HCT116 (cell line): ENCODE measurements around the gene SMIM10L2A. TPM values are rescaled to one million over a fixed set of nuclear protein-coding genes. Genes with fewer than 3 reads are reported as not detected.

Experiments used
- ATAC-seq: fragments of 200-7000 bp; cut with Tn5 transposase; 2 replicates; pipeline ENCODE4 v1.9.1; 2020; ENCODE audit warnings: mild to moderate bottlenecking, moderate library complexity
- BruUV-seq: library from RNA; stranded (reverse); fragments of 400-500 nt; replicated peaks from 2 replicates; lab custom pipeline; 2021; lab: Mats Ljungman, UMichigan
- CTCF ChIA-PET: fragments of 300-600 bp; sonication (Branson Sonifier 250); formaldehyde crosslinking; loops from one replicate; lab custom pipeline; 2021; ENCODE audit warnings: antibody characterized with exemption; lab: Charles Lee
- POLR2A ChIA-PET: fragments of 300-600, 350-600 bp; sonication (Branson Sonifier 250); formaldehyde crosslinking; loops from one replicate; lab custom pipeline; 2021; ENCODE audit warnings: antibody characterized with exemption; lab: Charles Lee
- RAD21 ChIA-PET, 2 experiments: fragments of 300-600 bp; sonication (Branson Sonifier 250); formaldehyde crosslinking; loops; one replicate each; lab custom pipeline; 2023; ENCODE audit warnings: low total read pairs in 2 of 2; ENCODE audit not compliant: uncharacterized antibody in 2 of 2, unreplicated experiment in 2 of 2, low non-redundant PET in 1 of 2; lab: Charles Lee
- DNase-seq: peaks from one replicate; pipeline ENCODE4 v3.0.0-alpha.2; 2010; ENCODE audit warnings: low read depth, low spot score
- H2AFZ ChIP-seq: fragments of 200-600 bp; shearing (Covaris generic), sonication (generic); 2 replicates; pipeline ENCODE4 v1.6.1; 2017; ENCODE audit warnings: low read depth, mixed run types, mixed read lengths, antibody characterized with exemption, low read length; ENCODE audit not compliant: poor library complexity, severe bottlenecking
- H3K27ac ChIP-seq: 2 replicates; pipeline ENCODE4 v1.5.1; 2012; ENCODE audit warnings: low read depth, low read length
- H3K27me3 ChIP-seq: fragments of 200-600 bp; sonication (generic); 2 replicates; pipeline ENCODE4 v1.6.1; 2016; ENCODE audit warnings: mixed run types, low read length, mixed read lengths; ENCODE audit not compliant: insufficient read depth
- H3K36me3 ChIP-seq, 2 experiments: fragments of 200-500 bp in 1 of 2; fragments of 200-600 bp in 1 of 2; sonication (Bioruptor generic) in 1 of 2; sonication (generic) in 1 of 2; 2 replicates each; pipeline versions ENCODE4 v1.5.1 to v1.6.1; 2014 to 2016; ENCODE audit warnings: low read length in 2 of 2, inconsistent platforms in 1 of 2, mixed read lengths in 1 of 2, mixed run types in 1 of 2; ENCODE audit not compliant: insufficient read depth in 2 of 2, control insufficient read depth in 1 of 2
- H3K4me1 ChIP-seq, 2 experiments: fragments of 200-600 bp in 1 of 2; sonication (generic) in 1 of 2; 2 replicates each; pipeline versions ENCODE4 v1.5.1 to v1.6.1; 2012 to 2017; ENCODE audit warnings: low read length in 2 of 2, inconsistent platforms in 1 of 2, mild to moderate bottlenecking in 1 of 2, mixed read lengths in 1 of 2, mixed run types in 1 of 2, moderate library complexity in 1 of 2; ENCODE audit not compliant: insufficient read depth in 2 of 2, control insufficient read depth in 1 of 2
- H3K4me2 ChIP-seq: fragments of 200-600 bp; sonication (generic); 2 replicates; pipeline ENCODE4 v1.6.1; 2017; ENCODE audit warnings: mixed run types, low read length, mixed read lengths
- H3K4me3 ChIP-seq, 2 experiments: fragments of 200-600 bp in 1 of 2; sonication (generic) in 1 of 2; replicated peaks in 1 of 2; 2 replicates each; pipeline ENCODE4 v1.5.1; 2011 to 2016; ENCODE audit warnings: low read length in 2 of 2, control low read depth in 1 of 2, low read depth in 1 of 2, mild to moderate bottlenecking in 1 of 2, mixed read lengths in 1 of 2, mixed run types in 1 of 2
- H3K79me2 ChIP-seq: fragments of 200-600 bp; sonication (generic); 2 replicates; pipeline ENCODE4 v1.6.1; 2017; ENCODE audit warnings: mild to moderate bottlenecking, mixed run types, low read length, moderate library complexity, mixed read lengths; ENCODE audit not compliant: insufficient read depth
- H3K9ac ChIP-seq: fragments of 200-600 bp; sonication (generic); 2 replicates; pipeline ENCODE4 v1.6.1; 2016; ENCODE audit warnings: low read length, mixed read lengths
- H3K9me2 ChIP-seq: fragments of 200-600 bp; sonication (generic), shearing (Covaris generic); 2 replicates; pipeline ENCODE4 v1.6.1; 2017; ENCODE audit warnings: mixed run types, mild to moderate bottlenecking, moderate library complexity; ENCODE audit not compliant: insufficient read depth
- H3K9me3 ChIP-seq, 2 experiments: fragments of 200-500 bp in 1 of 2; fragments of 200-600 bp in 1 of 2; sonication (Bioruptor generic) in 1 of 2; sonication (generic) in 1 of 2; 2 replicates each; pipeline ENCODE4 v1.6.1; 2014 to 2017; ENCODE audit warnings: low read length in 2 of 2, mixed read lengths in 2 of 2, inconsistent platforms in 1 of 2, low read depth in 1 of 2, mild to moderate bottlenecking in 1 of 2, mixed run types in 1 of 2, moderate library complexity in 1 of 2; ENCODE audit not compliant: control insufficient read depth in 1 of 2, insufficient read depth in 1 of 2
- H4K20me1 ChIP-seq: fragments of 200-600 bp; sonication (generic), shearing (Covaris generic); 2 replicates; pipeline ENCODE4 v1.6.1; 2017; ENCODE audit warnings: mixed run types, mild to moderate bottlenecking, moderate library complexity; ENCODE audit not compliant: insufficient read depth
- CEBPB ChIP-seq: IDR thresholded peaks from 2 replicates; pipeline ENCODE4 v1.6.1; 2012; ENCODE audit warnings: low read depth
- ELF1 ChIP-seq: IDR thresholded peaks from 2 replicates; pipeline ENCODE4 v1.6.1; 2012; ENCODE audit warnings: low read depth, borderline replicate concordance
- EZH2 ChIP-seq: fragments of 200-600 bp; sonication (generic); IDR thresholded peaks from 2 replicates; pipeline ENCODE4 v1.6.1; 2017; ENCODE audit warnings: antibody characterized with exemption, mixed run types
- FOSL1 ChIP-seq: IDR thresholded peaks from 2 replicates; pipeline ENCODE4 v1.6.1; 2012; ENCODE audit warnings: low read depth
- TCF7L2 ChIP-seq: IDR thresholded peaks from 2 replicates; pipeline ENCODE4 v1.7.0; 2011; ENCODE audit warnings: borderline replicate concordance, inconsistent platforms; ENCODE audit not compliant: insufficient read depth, insufficient read length; ENCODE audit errors: extremely low read depth
- ZFX ChIP-seq: fragments of 450-650 bp; IDR thresholded peaks from 2 replicates; pipeline ENCODE4 v1.6.1; 2017
- intact Hi-C: fragments of 100-400 bp; cut with micrococcal nuclease; formaldehyde crosslinking; loops from 2 replicates; pipeline ENCODE4 v1.10.0; 2022
- total RNA-seq: library from RNA; stranded (reverse); gene quantifications from one replicate; pipeline ENCODE4 v1.2.1, GENCODE V29; 2021; ENCODE audit not compliant: unreplicated experiment
- TF ChIP-seq, protein P1 (sequence below): IDR thresholded peaks from 2 replicates; pipeline ENCODE4 v1.6.1; 2012; ENCODE audit warnings: low read depth

SMIM10L2A gene
- total RNA-seq, 1 experiment from 2014 or later, result 1.5 TPM

DNA sequence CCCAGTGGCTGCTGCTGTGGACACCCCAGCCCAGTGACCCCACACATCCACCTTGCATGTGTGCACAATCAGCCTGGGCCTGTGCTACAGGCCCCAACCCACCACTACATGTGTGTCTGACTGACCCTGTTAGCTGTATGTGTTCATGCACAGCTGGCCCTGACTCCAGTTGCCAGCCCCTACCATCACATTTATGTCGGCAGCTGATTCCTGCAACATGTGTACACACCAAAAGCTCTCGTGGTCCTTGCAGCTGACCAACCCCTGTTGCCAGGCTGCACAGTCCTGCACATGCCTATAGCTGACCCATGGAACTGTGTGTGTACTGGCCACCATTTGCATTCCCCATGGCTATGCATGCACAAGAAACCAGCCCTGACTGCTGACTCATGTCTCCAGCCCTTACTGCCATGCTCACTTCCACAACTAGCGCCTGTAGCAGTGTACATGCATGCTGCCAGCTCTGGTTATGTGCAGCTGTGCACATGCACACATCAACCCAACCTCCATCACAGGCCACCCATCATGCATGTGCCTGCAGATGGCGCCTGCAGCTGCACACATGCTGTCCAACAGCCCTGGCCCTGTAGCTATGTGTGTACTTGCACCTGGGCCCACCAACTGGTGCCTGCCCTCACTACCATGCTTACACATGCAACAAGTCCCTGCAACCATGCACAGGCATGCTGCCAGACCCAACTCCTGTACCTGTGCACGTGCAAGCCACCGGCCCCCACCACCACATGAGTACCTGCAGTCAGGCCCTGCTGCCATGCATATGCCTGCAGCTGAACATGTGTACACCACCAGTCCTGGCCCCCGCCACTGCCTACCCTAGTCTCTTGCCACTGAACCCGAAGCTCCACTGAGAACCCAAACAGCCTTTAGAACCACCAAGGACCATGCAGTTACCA is 28.1 kb downstream of the SMIM10L2A start:
- Histone ChIP-seq H3K79me2 (no peaks in the 10 kb centered on the region), H3K4me2 (no peak overlapping the region), H3K9me2 (no peaks in the 10 kb centered on the region), H2AFZ (no peak overlapping the region), H3K36me3 (no peaks in the 10 kb centered on the region), H3K27me3 (no peaks in the 10 kb centered on the region), H4K20me1 (no peaks in the 10 kb centered on the region), H3K9me3 (no peaks in the 10 kb centered on the region), H3K4me1 (no peaks in the 10 kb centered on the region), H3K9ac (no peak overlapping the region), H3K27ac (no peak overlapping the region), H3K4me3 (no peak overlapping the region)
- TF ChIP-seq EZH2, result no peak
- no peak for TF ChIP-seq CEBPB
- no peak for TF ChIP-seq FOSL1
- TF ChIP-seq ELF1, result no peak
- no peak for TF ChIP-seq TCF7L2
- TF ChIP-seq, protein P1, sequence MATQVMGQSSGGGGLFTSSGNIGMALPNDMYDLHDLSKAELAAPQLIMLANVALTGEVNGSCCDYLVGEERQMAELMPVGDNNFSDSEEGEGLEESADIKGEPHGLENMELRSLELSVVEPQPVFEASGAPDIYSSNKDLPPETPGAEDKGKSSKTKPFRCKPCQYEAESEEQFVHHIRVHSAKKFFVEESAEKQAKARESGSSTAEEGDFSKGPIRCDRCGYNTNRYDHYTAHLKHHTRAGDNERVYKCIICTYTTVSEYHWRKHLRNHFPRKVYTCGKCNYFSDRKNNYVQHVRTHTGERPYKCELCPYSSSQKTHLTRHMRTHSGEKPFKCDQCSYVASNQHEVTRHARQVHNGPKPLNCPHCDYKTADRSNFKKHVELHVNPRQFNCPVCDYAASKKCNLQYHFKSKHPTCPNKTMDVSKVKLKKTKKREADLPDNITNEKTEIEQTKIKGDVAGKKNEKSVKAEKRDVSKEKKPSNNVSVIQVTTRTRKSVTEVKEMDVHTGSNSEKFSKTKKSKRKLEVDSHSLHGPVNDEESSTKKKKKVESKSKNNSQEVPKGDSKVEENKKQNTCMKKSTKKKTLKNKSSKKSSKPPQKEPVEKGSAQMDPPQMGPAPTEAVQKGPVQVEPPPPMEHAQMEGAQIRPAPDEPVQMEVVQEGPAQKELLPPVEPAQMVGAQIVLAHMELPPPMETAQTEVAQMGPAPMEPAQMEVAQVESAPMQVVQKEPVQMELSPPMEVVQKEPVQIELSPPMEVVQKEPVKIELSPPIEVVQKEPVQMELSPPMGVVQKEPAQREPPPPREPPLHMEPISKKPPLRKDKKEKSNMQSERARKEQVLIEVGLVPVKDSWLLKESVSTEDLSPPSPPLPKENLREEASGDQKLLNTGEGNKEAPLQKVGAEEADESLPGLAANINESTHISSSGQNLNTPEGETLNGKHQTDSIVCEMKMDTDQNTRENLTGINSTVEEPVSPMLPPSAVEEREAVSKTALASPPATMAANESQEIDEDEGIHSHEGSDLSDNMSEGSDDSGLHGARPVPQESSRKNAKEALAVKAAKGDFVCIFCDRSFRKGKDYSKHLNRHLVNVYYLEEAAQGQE, result no peak
- TF ChIP-seq ZFX, result no peak
- ChIA-PET POLR2A (no interaction called here), RAD21 (no interaction called here), CTCF (interaction anchor here (1.2 kb wide), 1 partner anchor 12 kb away, joined by 4 read pairs; no protein-coding TSS in a partner anchor)
- ATAC-seq (no peak), DNase-seq (no peak)
- intact Hi-C loops, result no loop called here
- BruUV-seq, result no TSS peak
